WTC11 (cell line): ENCODE measurements around the gene TRIM44. TPM values are rescaled to one million over a fixed set of nuclear protein-coding genes. Genes with fewer than 3 reads are reported as not detected.

Source experiments
- ATAC-seq: fragments of 200-7000 bp; cut with Tn5 transposase; 2 replicates; pipeline ENCODE4 v1.10.0; 2021; ENCODE audit warnings: mild to moderate bottlenecking, moderate library complexity
- CTCF ChIA-PET: fragments of 300-600 bp; sonication (Branson Sonifier 250); formaldehyde crosslinking; loops from one replicate; lab custom pipeline; 2021; ENCODE audit warnings: antibody characterized with exemption; lab: Charles Lee
- POLR2A ChIA-PET: fragments of 350-600 bp; sonication (Branson Sonifier 250); formaldehyde crosslinking; loops from one replicate; lab custom pipeline; 2021; ENCODE audit warnings: antibody characterized with exemption; lab: Charles Lee
- DNase-seq: peaks from one replicate; pipeline ENCODE4 v3.0.0; 2021; ENCODE audit warnings: low spot score
- H3K27ac Mint-ChIP-seq: 2 replicates; pipeline ENCODE4 v1.8.0; 2021; ENCODE audit warnings: mixed read lengths
- H3K27me3 Mint-ChIP-seq: 2 replicates; pipeline ENCODE4 v1.8.0; 2021; ENCODE audit warnings: low read depth, mild to moderate bottlenecking, moderate library complexity, mixed read lengths
- H3K36me3 Mint-ChIP-seq: 2 replicates; pipeline ENCODE4 v1.8.0; 2021; ENCODE audit warnings: mixed read lengths
- H3K4me1 Mint-ChIP-seq: 2 replicates; pipeline ENCODE4 v1.8.0; 2022; ENCODE audit warnings: mixed read lengths
- H3K4me3 Mint-ChIP-seq: 2 replicates; pipeline ENCODE4 v1.8.0; 2021; ENCODE audit warnings: mild to moderate bottlenecking, moderate library complexity, mixed read lengths
- H3K9me3 Mint-ChIP-seq: 2 replicates; pipeline ENCODE4 v1.8.0; 2021; ENCODE audit warnings: mixed read lengths
- ATF1 ChIP-seq: sonication (generic); formaldehyde crosslinking; IDR thresholded peaks from 2 replicates; pipeline ENCODE4 v1.8.1; 2023; ENCODE audit warnings: mild to moderate bottlenecking, moderate library complexity, missing genetic modification reagents
- CREM ChIP-seq: sonication (generic); formaldehyde crosslinking; IDR thresholded peaks from 2 replicates; pipeline ENCODE4 v1.8.1; 2022; ENCODE audit warnings: mild to moderate bottlenecking, missing genetic modification reagents, moderate library complexity
- ELF4 ChIP-seq: sonication (generic); formaldehyde crosslinking; IDR thresholded peaks from 2 replicates; pipeline ENCODE4 v1.8.1; 2022; ENCODE audit warnings: low read depth, mild to moderate bottlenecking, moderate library complexity, missing genetic modification reagents
- GTF2I ChIP-seq: fragments of 250-450 bp; sonication (Bioruptor Pico); conservative IDR thresholded peaks from 2 replicates; pipeline ENCODE4 v1.4.0; 2021; ENCODE audit warnings: mild to moderate bottlenecking
- JAZF1 ChIP-seq: fragments of 250-450 bp; sonication (Bioruptor Pico); IDR thresholded peaks from 2 replicates; pipeline ENCODE4 v1.9.0; 2021; ENCODE audit warnings: moderate library complexity, mild to moderate bottlenecking, inconsistent platforms
- MAX ChIP-seq: sonication (generic); formaldehyde crosslinking; IDR thresholded peaks from 2 replicates; pipeline ENCODE4 v1.8.0; 2022; ENCODE audit warnings: mild to moderate bottlenecking, missing genetic modification reagents
- PREB ChIP-seq: sonication (generic); formaldehyde crosslinking; IDR thresholded peaks from 2 replicates; pipeline ENCODE4 v1.8.1; 2022; ENCODE audit warnings: mild to moderate bottlenecking, missing genetic modification reagents, moderate library complexity, borderline replicate concordance
- PRRX2 ChIP-seq: fragments of 250-450 bp; sonication (Bioruptor Pico); IDR thresholded peaks from 2 replicates; pipeline ENCODE4 v1.8.0; 2021; ENCODE audit warnings: mild to moderate bottlenecking
- SMAD3 ChIP-seq: sonication (generic); formaldehyde crosslinking; IDR thresholded peaks from 2 replicates; pipeline ENCODE4 v1.8.0; 2022; ENCODE audit warnings: missing genetic modification reagents, mild to moderate bottlenecking, borderline replicate concordance
- SMAD4 ChIP-seq: sonication (generic); formaldehyde crosslinking; IDR thresholded peaks from 2 replicates; pipeline ENCODE4 v1.8.0; 2022; ENCODE audit warnings: mild to moderate bottlenecking, missing genetic modification reagents
- STAT6 ChIP-seq: sonication (generic); formaldehyde crosslinking; conservative IDR thresholded peaks from 2 replicates; pipeline ENCODE4 v1.8.1; 2023; ENCODE audit warnings: mild to moderate bottlenecking, low read depth, missing genetic modification reagents, moderate library complexity
- TP53 ChIP-seq: sonication (generic); formaldehyde crosslinking; IDR thresholded peaks from 2 replicates; pipeline ENCODE4 v1.8.1; 2023; ENCODE audit warnings: mild to moderate bottlenecking, missing genetic modification reagents
- USF2 ChIP-seq: sonication (generic); formaldehyde crosslinking; IDR thresholded peaks from 2 replicates; pipeline ENCODE4 v1.8.1; 2023; ENCODE audit warnings: mild to moderate bottlenecking, missing genetic modification reagents, moderate library complexity
- ZNF317 ChIP-seq: sonication (generic); formaldehyde crosslinking; IDR thresholded peaks from 2 replicates; pipeline ENCODE4 v1.8.1; 2023; ENCODE audit warnings: low read depth, mild to moderate bottlenecking, moderate library complexity, missing genetic modification reagents, borderline replicate concordance
- ZNF512 ChIP-seq: sonication (generic); formaldehyde crosslinking; IDR thresholded peaks from 2 replicates; pipeline ENCODE4 v1.8.1; 2022; ENCODE audit warnings: missing genetic modification reagents, borderline replicate concordance
- total RNA-seq: library from RNA; stranded (reverse); gene quantifications from 3 replicates; pipeline ENCODE4 v1.2.3, GENCODE V29; 2021
- TF ChIP-seq, protein P1 (sequence below): fragments of 200-600 bp; IDR thresholded peaks from 2 replicates; pipeline ENCODE4 v1.8.0; 2022; ENCODE audit warnings: antibody characterized with exemption
- TF ChIP-seq, protein P2 (sequence below): sonication (generic); formaldehyde crosslinking; IDR thresholded peaks from 2 replicates; pipeline ENCODE4 v1.8.0; 2023; ENCODE audit warnings: mild to moderate bottlenecking, missing genetic modification reagents
- TF ChIP-seq, protein P3 (sequence below): sonication (generic); formaldehyde crosslinking; IDR thresholded peaks from 2 replicates; pipeline ENCODE4 v1.8.1; 2022; ENCODE audit warnings: low read depth, missing genetic modification reagents, borderline replicate concordance

TRIM44 gene
- total RNA-seq, 1 experiment from 2014 or later = 27.4 TPM

- TF ChIP-seq ZNF317 (CRISPR knock-in tag) = no peak
- TF ChIP-seq, protein P1, sequence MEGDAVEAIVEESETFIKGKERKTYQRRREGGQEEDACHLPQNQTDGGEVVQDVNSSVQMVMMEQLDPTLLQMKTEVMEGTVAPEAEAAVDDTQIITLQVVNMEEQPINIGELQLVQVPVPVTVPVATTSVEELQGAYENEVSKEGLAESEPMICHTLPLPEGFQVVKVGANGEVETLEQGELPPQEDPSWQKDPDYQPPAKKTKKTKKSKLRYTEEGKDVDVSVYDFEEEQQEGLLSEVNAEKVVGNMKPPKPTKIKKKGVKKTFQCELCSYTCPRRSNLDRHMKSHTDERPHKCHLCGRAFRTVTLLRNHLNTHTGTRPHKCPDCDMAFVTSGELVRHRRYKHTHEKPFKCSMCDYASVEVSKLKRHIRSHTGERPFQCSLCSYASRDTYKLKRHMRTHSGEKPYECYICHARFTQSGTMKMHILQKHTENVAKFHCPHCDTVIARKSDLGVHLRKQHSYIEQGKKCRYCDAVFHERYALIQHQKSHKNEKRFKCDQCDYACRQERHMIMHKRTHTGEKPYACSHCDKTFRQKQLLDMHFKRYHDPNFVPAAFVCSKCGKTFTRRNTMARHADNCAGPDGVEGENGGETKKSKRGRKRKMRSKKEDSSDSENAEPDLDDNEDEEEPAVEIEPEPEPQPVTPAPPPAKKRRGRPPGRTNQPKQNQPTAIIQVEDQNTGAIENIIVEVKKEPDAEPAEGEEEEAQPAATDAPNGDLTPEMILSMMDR = no peak
- TF ChIP-seq ATF1 (CRISPR knock-in tag) = no peak
These were observed 9.0 kb downstream of the TRIM44 start (continued) for GRCh38 chr11:35671396-35672127.

DNA sequence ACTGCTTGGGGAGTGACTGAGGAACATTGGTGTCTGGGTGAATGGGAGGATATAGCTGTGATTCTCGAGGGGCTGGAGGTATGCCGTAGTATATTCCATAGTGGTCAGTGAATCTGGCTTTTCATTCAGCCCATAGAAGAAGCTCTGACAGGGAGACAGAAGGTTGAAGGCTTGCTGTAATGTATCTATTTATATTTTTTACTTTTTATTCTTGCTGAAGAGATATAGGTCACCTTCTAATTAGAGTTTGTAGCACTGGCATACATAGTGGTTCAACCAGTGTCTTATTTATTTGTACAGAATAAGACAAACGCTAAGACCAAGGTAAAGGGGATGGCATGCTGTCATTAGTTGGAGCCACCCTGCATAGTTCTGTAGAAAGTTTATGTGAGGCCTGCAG lies 10.0 kb downstream of the TRIM44 start:
- TF ChIP-seq ZNF512 (CRISPR knock-in tag) (no peak), USF2 (CRISPR knock-in tag) (no peak), SMAD4 (CRISPR knock-in tag) (no peak), PRRX2 (CRISPR knock-in tag) (no peak), STAT6 (CRISPR knock-in tag) (no peak), SMAD3 (no peak), TP53 (CRISPR knock-in tag) (no peak), PREB (no peak), ATF1 (CRISPR knock-in tag) (no peak), MAX (CRISPR knock-in tag) (no peak), JAZF1 (CRISPR knock-in tag) (no peak), ELF4 (CRISPR knock-in tag) (no peak), GTF2I (CRISPR knock-in tag) (no peak), CREM (CRISPR knock-in tag) (no peak)
- TF ChIP-seq, protein P2, sequence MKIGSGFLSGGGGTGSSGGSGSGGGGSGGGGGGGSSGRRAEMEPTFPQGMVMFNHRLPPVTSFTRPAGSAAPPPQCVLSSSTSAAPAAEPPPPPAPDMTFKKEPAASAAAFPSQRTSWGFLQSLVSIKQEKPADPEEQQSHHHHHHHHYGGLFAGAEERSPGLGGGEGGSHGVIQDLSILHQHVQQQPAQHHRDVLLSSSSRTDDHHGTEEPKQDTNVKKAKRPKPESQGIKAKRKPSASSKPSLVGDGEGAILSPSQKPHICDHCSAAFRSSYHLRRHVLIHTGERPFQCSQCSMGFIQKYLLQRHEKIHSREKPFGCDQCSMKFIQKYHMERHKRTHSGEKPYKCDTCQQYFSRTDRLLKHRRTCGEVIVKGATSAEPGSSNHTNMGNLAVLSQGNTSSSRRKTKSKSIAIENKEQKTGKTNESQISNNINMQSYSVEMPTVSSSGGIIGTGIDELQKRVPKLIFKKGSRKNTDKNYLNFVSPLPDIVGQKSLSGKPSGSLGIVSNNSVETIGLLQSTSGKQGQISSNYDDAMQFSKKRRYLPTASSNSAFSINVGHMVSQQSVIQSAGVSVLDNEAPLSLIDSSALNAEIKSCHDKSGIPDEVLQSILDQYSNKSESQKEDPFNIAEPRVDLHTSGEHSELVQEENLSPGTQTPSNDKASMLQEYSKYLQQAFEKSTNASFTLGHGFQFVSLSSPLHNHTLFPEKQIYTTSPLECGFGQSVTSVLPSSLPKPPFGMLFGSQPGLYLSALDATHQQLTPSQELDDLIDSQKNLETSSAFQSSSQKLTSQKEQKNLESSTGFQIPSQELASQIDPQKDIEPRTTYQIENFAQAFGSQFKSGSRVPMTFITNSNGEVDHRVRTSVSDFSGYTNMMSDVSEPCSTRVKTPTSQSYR (CRISPR knock-in tag) = no peak
- TF ChIP-seq, protein P3, sequence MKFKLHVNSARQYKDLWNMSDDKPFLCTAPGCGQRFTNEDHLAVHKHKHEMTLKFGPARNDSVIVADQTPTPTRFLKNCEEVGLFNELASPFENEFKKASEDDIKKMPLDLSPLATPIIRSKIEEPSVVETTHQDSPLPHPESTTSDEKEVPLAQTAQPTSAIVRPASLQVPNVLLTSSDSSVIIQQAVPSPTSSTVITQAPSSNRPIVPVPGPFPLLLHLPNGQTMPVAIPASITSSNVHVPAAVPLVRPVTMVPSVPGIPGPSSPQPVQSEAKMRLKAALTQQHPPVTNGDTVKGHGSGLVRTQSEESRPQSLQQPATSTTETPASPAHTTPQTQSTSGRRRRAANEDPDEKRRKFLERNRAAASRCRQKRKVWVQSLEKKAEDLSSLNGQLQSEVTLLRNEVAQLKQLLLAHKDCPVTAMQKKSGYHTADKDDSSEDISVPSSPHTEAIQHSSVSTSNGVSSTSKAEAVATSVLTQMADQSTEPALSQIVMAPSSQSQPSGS (CRISPR knock-in tag) = no peak
- Mint-ChIP-seq H3K27me3 (no peaks in the 10 kb centered on the region; the same call in 1 of the 2 replicates), H3K4me1 (peaks cover 4% of the 10 kb centered on the region), H3K36me3 (peaks cover 6% of the 10 kb centered on the region; the same call in 1 of the 2 replicates), H3K9me3 (peaks cover 4% of the 10 kb centered on the region; the same call in 1 of the 2 replicates), H3K27ac (no peak overlapping the region), H3K4me3 (no peak overlapping the region)
- DNase-seq (no peak), ATAC-seq (no peak)
- CTCF ChIA-PET = interaction anchor here (1.4 kb wide), 1 partner anchor 149 kb away, joined by 5 read pairs; no protein-coding TSS in a partner anchor
- POLR2A ChIA-PET = no interaction called here
